Pons (tissue), 1 donor: ENCODE measurements around the gene TRIM27.
"Not testable (repeated sequence)": the region's sequence is repeated elsewhere in the genome, so short reads cannot be mapped to it uniquely, and the experiment has no call there.

Experiments
- DNase-seq: peaks from one replicate; pipeline ENCODE4 v3.0.0-alpha.2; 2016; ENCODE audit warnings: low spot score

Gene TRIM27

DNA sequence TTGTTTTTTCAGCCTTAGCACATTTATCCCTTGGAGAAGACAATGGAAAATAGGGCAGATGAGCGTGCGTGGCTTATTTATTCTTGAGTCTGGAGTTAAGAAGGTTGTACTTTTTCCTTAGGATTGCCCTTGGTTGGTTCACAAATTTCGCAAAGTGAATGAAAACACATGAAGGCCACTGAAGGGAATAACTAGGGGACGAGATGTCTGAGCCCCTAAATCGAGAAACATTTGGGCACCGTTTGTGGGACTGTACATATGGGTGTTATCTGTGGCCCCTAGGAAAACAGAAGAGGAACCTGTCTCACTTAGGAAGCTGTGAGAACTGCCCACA is 19.4 kb upstream of the TRIM27 start:
- no peak for DNase-seq

DNA sequence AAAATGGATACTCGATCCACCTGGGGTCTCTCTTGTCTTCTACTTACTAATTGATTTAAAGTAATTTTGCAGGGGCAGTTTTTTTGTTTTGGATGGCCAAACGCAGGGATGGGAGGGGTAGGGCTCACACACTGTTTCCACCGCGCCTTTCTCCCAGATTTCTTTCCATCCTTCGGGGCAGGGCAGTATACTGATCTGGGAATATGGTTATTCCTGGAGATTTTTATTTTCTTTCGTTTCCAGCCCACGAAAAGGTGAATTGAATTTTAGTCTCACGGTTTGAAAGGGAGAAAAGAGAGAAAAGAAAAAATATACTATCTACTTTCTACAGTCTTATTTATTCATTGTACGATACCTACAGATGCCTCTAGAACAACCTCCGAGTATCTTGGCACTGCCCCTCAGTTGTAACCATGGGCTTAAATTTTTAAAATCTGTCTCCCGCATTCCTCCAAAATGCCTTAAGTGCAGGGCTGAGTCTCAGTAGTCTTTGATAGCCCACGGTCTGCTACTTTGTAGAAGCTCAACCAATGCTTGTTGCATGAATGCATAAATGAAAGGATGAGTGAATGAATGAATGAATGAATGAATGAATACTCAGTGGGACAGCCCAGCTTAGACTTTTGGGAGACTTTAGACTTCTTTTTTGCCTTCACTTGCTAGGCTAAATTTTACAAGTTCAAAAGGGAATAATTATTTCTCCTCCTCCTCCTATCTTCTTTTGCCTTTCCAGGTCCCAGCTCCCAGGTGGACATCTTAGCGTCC is 18.1 kb upstream of the TRIM27 start:
- no peak for DNase-seq

DNA sequence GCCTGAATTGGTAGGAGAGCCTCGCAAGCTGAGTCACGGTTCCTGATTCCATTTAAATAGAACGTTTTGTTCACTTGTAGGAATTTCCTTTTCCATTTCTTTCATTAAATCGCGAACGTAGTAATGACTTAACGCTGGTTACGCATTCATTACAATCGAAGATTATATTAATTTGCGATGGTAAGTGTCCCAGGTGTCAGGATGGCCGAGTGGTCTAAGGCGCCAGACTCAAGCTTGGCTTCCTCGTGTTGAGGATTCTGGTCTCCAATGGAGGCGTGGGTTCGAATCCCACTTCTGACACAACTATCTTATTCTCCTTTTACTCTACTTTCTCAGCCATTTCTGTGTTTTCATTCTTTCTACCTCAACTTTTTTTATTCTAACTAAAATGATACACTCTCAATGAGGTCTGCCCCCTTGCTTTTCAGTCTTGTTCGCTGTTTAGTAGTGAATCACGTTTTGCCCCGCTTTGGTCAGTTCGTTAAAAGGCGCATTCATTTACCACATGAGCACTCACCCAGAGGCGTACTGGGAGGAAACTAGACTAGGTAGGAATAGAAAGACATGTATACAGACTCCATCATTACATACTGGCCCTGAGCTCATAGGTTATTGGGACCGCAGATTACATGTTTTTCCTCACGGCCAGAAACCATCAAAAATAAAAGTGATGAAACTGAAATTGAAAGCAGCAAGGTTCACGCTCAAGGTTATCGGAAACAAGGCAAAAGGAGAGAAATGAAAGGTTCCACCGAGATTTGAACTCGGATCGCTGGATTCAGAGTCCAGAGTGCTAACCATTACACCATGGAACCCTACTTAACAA is 17.3 kb upstream of the TRIM27 start:
- peak; percentile 94 for DNase-seq

DNA sequence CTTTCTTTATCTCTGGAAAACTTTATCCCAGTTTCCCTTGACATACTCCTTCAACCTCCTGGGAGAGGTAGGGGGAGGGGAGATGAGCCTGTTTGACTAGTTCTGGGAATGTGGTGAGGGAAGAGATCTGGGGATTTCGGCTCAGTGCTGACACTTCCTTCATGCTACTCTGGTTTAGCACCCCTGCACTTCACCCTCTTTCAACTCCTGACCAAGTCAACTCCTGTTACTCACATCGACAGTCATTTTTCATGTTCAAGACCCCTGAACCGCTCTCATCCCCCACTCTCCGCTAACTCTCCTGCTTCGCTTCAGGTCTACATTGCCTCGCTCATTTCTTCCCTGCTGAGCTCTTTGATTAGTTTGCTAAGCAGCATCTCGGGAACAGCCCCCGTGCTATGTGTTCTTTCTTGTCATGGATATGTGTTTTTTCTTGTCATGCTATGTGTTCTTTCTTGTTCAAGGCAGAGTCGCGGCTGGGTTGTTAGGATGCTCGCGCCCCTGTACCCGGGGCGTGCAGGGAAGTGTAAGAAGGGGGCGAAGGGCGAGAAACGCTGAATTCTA is 16.6 kb upstream of the TRIM27 start:
- DNase-seq: peak; percentile 45

DNA sequence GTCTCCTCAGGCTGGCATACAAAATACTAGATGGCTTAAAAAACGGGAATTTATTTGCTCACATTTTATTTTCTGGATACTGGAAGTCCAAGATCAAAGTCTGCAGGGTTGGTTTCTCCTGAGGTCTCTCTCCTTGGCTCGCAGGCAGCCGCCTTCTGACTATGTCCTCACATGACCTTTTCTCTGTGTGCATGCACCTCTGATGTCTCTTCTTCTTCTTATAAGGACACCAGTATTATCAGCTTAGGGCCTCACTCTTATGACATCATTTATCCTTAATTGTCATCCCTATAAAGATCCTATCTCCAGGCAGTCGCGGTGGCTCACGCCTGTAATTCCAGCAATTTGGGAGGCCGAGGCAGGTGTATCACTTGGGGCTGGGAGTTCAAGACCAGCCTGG is 9.3 kb upstream of the TRIM27 start:
- no peak for DNase-seq

DNA sequence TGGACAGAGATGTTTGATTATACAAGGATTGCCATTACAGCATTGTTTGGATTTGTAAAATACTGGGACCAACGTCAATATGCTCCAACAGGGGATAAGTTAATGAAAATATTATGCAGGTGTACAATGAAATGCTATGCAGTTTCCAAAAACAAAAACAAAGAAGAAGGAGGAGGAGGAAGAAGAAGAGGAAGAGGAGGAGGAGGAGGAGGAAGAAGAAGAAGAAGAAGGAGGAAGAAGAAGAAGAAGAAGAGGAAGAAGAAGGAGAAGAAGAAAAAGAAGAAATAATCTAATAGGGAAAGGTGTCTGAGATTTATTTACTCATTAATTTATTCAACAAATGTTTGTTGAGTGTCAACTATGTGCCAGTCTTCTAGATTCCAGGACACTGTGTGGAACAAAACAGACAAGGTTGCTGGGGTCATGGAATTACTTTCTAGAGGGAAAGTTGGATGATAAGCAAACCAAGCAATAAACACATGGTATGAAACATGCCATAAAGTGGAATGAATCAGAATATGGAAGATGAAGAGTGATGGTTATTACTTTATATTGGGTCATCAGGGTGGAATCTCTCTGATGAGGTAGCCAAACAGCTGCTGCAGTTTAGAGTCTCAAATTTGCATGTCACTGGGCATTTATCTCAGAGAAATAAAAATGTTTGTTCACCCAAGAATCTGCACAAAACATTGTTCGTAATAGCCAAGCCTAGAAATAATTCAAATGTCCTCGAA is 6.3 kb upstream of the TRIM27 start:
- DNase-seq: no peak

DNA sequence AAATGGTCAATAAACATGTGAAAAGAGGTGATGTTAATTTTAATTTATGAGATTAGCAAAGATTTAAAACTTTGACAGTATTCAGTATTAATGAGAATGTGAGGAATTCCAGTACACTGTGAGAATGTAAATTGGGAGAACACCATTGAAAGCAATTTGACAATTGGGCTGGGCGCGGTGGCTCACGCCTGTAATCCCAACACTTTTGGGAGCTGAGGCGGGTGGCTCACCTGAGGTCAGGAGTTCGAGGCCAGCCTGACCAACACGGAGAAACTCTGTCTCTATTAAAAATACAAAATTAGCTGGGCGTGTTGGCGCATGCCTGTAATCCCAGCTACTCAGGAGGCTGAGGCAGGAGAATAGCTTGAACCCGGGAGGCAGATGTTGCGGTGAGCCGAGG is 5.6 kb upstream of the TRIM27 start:
- not testable (repeated sequence) for DNase-seq

DNA sequence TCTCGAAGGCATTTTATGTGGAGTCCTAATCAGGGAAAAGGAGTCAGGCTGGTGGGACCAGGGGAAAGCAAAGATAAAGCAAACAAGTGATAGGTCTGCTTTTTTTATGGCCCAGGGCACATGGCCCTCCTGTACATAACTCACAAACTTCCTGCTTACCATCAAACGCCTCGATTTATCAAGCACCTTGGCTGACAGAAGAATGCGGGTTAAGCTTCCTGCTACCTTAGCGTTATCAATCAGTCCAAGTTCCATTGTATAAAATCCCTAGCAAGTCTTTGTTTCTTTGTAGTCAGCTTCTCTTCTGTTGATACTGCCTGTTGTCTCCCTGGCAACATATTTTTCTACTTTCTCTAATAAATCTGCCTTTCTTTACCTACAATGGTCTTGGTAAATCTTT is 4.1 kb upstream of the TRIM27 start:
- DNase-seq: no peak

DNA sequence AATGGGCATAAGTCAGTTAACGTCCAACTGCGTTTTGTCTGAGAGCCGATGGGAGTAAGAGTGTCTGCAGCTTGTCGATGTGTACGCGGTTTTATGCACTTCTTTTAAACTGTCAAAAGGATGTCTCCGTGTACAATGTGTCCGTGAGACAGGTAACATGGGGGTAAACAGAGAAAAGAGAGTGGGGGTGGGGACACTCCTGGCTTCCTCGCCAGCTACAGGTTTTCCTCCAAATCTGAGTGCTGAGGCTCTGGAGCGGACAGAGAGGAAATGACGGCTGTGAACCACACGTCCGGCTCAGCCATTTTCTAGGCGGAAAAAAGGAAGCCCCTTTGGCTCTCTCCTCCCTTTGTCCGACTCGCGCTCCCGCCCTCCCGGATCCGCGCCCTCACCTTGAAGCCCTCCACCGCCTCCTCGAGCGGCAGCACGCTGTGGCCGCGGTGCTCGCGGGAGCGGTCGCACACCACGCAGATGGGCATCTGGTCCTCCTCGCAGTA is 916 bp downstream of the TRIM27 start:
- peak; percentile 35 for DNase-seq

DNA sequence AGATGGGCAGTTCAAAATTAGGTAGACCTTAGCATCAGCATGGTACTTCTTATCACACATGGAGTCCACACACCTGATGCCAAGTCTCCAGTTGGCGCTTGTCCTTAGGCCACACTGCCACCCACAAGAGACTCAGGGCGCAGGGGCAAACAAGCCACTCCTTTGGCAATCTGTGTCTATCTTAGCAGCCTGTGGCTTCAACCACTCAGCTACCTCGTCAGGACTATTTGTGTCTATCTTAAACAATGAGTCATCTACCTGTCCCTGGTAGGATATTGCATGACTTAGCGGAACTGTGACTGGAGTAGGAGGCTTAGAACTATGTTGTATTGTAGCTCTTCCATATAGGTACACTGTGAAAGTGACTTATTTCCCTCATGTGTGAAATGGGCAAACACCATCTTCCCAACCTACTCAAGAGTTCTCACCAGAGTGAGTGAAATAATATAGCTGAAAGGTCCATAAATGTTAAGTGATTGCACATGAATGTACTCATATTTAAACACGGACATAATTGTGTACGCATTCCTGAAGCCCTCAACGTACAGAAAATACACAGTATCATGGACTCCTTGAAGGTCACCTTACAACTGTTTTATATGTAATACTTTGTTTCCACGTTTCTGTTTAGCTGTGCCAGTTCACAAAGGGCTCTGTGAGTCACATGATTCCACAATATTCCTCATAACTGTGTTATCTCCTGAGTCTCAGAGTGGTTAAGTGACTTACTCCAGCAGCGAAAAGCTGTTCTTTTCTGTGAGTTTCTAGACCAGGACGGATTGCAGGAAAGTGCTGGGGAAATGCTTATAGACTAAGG is 1.6 kb downstream of the TRIM27 start:
- DNase-seq: no peak

DNA sequence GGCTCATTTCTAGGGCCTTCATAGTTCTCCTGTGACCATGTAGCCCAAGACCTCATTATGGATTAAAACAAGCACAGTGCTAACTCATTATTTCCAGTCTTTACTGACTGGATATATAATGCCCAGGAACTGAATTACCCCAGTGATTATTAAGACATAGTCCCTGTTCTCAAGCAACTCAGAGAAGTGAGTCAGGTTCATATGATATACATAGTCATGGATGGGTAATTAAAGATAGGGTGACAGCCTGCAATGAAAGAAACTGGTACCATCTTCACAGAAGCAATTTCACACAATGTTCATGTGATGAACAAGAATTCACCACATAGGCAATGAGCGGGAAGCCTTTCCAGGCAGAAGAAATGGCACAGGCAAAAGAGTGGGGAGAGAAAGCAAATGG is 3.5 kb downstream of the TRIM27 start:
- no peak for DNase-seq

DNA sequence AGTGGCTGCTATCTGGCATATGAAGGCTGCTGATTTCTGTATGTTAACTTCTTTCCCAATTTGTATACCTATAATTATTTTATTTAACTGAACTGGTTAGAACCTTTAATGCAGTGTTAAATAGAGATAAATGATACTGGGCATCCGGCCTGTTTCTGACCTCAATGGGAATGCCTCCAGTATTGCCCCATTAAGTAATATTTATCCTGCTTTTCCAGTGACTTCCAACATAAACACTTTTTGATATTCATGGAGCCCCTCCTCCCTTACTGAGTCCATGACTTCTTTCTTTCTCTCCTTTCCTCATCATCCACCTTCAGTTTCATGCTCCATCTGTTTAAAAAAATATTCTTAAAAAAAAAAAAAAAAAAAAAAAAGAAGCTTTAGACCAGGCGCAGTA is 8.8 kb downstream of the TRIM27 start:
- no peak for DNase-seq

DNA sequence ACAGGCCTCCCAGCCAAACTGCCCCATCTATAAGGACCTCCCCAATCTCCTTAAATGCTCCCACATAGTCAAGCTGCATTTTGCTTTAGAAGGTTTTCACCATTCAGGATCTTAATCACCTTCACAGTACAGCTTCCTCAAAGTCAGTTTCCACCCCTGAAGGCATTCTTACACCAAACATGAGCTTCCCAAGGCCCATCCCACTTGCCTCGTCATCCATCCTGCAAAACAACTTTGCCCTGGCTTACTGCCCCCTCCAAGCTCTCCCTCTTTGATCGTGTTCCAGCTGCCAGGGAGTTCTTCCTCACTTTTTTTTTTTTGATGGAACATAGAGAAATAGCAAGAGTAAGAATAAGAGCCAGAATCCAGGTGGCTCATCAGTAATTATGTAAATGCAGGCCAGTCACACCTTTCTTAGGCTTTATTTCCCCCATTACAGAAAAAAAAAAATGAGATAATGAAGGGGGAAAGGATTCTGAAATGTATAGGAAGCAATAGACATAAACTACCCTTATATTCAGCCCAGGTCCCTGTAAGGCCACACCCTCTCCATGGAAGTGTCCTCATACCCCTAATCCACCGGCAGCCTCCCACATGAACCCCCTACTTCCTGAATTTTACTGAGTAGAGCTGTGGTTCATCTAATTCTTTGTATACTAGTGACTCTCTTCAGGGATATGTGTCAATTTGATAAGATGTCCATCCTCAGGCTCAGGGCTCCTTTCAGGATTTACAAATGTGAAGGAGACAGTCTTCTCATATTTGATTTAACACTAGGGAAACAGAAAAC is 12.7 kb downstream of the TRIM27 start:
- DNase-seq: no peak

DNA sequence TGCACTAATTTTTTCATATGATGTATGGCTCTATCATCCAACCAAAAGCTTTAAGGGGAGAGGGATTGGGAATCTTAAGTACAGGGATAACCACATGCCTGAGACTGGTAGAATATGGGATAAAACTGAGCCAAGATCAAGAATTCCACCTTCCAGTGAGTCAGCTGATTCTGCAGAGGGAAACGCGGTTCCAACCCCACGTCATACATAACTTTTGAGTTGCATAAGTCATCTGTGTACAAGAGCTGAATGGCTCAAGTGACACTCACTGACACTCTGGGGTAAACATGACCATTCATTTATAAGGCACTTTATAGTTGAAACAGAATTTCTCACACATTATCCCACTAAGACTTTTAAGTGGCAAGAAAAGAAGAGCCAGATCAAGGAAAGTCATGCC is 16.4 kb downstream of the TRIM27 start:
- DNase-seq: no peak

DNA sequence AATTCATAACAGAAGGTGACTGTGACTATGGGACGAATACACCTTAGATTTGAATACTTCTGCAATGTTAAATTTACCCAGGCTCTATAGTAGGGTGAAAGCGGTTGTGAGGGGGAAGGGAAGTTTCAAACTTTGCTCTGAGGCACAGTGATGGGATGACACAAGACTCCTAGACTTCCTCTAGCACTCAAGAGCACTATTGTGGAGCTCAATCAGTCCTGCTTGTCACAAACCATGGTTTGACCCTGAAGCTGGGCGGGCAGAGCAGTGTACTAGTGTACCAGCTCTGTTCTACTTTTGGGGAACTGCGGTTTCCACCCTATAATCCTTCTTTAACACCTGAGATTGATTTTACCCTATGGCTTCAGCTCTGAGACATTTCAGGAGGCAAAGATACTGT is 17.1 kb downstream of the TRIM27 start:
- DNase-seq: no peak

DNA sequence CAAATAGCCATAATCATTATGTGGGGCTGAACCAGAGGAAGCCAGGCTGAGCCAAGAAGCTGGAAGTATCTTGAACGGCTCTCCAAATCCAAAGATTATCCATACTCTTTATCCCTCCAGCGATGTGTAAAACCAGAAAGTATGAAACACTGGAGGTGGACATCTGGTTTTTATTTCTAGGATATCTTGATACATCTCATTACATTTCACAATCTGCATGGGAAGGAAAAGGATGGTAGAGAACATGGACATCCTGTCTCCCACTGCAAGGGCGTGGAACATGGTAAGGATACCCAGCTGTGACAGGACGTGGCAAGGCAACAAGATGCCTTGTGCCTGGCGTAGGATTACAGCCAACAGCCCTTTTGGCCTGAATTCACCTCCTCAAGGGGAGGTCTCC is 20.1 kb downstream of the TRIM27 start:
- DNase-seq: no peak

DNA sequence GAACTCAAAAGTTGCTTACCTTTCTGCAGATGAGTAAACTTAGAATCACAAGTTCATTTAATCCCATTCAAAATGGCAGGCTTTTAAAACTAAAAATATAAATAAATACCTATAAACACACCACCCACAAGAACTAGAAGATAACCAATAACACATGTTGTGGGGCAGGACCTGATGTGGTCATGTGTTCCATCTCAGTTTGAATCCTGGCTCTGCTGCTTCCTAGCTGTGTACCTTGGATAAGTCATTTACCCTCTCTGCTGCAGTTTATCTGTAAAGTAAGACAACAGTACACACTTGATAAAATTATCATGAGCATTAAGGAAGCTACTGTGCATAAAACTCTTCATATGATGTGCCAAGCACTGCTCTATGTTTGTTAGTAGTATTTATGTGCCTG is 22.0 kb downstream of the TRIM27 start:
- DNase-seq: no peak

DNA sequence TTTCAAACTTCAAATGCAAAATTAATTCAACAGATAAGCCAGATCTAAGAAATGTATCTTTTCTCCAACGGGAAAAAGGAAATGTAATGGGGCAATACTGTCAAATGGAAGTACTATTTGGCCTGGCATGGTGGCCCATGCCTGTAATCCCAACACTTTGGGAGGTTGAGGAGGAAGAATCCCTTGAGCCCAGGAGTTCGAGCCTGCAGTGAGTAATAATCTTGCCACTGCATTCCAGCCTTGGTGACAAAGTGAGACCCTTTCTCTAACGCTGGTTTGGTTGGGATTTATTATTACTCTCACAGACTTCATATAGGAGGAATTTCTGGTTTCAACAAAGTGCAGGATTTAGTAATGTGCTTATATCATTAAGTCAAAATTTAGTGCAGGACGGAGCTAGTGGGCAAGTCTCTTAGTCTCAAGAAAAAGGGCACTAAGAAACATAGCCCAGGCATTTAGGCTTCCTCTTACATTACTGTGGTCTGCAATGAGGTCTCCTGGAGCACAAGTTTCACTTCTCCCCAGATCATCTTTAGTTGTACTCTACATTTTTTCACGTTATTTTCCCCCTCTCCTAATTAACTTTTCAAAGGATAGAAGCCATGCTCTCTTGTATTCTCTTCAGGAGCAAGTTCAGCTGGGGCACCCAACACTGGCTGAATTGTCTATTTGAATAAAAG is 23.1 kb downstream of the TRIM27 start:
- no peak for DNase-seq

DNA sequence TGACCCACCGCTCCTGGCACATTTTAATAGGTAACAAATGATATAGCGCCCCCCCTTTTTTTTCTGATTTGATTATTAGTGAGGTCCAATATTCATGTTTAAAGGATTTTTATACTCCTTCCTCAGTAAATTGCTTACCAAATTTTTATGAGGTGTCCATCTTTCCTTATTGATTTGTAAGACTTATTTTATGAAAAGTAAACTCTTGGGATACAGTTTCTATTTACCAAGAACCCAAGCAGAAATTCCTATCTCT is 25.1 kb downstream of the TRIM27 start:
- DNase-seq: no peak

DNA sequence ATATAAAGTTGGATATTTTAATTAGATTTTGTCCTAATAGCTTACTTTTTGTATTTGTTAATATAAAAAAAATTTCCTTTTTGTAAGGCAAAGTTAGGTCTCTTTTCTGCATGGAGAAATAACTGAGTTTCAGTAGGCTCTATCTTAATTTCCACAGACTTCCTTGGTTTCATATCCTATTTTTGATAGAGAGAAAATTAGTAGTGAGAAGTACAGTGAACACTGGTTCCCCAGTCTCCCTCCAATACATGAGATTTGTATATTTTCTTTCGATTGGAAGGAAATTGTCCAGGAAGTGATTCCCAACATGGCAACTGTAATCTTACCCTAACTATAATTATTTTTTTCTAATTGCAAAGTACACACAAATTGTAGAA is 26.4 kb downstream of the TRIM27 start:
- DNase-seq: peak; percentile 28
